Measurements from ENCODE around the gene UIMC1.
A peak's percentile ranks its signal among the peaks of the same experiment; 100 is the strongest.
"Not testable (repeated sequence)": the region's sequence is repeated elsewhere in the genome, so short reads cannot be mapped to it uniquely, and the experiment has no call there.

The UIMC1 gene

DNA sequence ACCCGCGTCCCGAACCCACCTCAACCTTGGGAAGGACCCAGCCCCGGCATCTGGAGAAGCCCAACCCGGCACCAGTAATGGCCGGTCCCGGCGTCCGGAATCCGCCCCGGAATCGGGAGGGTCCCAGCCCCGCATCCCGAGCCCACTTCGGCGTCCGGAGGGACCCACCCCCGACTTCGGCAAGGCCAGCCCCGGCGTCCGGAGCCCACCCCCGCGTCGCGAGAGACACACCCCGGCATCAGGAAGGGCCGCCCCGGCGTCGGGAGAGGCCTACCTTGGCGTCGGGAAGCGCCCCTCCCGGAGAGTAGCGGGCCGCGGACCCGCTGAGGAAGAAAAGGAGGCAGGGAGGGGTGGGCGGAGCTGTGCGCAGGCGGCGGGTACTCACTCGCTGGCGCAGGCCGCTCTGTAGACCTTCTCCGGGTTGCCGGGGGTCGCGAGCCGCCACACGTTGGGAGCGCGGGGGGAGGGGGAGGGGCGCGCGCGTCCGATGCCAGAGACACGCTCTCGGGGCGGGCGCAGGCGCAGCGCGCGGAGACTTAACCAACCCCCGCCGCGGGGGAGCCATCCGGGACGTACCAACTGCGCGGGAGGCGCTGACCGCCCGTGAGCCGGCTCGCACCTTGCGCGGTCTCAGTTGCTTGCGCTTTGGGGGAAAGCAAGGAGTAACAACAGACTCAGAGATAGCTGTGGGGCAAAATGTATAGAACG is at the start of gene UIMC1:
TSS of gene UIMC1 (minus strand) at position 515 of the 708 bp plus-strand sequence. CDS start 24,164 bp downstream, outside the sequence.
- peak; percentile 65 for DNase-seq (ENCODE audit: low spot score)

DNA sequence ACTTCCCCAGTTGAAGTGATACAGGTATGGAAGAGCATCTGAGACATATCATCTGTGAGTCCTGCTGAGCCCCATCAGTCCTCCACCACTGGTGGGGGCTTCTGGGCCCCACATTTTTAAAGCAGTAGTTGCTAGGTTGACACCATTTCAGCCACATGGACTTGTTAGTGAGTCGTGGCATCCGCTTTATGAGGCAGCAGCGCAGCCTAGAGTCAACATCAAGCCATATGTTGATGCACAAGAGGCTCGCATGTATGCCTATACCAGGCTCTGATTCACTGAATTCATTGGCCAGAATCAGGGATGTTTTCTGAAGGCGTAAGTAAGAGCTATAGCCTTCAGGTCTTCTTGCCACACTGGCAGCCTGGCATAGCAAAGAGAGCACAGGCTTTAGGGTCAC is 42.7 kb upstream of the UIMC1 start:
- DNase-seq (ENCODE audit: low spot score), result no peak

DNA sequence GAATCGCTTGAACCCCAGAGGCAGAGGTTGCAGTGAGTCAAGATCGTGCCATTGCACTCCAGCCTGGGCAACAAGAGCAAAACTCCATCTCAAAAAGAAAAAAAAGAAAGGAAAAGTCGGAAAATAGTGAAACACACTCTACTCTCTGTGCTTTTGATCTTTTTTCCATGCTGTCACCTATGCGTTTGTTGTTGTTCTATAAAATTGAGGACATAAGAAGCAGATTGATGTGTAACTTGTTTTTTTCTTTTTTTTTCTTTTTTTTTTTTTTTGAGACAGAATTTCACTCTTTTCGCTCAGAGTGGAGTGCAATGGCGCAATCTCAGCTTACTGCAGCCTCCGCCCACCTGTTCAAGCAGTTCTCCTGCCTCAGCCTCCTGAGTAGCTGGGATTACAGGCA is 42.0 kb upstream of the UIMC1 start:
- DNase-seq (ENCODE audit: low spot score), result not testable (repeated sequence)

DNA sequence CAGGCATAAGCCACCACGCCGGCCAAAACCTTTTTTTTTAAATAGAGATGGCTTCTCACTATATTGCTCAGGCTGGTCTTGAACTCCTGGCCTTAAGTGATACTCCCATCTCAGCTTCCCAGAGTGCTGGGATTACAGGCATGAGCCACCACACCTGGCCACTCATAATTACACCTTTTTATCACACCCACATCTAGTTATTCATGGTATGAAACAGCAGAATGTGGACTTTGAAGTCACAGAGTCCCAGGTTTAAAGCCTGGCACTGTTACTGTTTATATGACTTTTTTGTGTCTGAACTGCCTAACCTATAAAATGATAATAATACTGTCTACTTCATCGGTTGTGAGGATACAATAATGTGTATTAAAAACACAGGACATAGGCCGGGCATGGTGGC is 39.1 kb upstream of the UIMC1 start:
- no peak for DNase-seq (ENCODE audit: low spot score)

DNA sequence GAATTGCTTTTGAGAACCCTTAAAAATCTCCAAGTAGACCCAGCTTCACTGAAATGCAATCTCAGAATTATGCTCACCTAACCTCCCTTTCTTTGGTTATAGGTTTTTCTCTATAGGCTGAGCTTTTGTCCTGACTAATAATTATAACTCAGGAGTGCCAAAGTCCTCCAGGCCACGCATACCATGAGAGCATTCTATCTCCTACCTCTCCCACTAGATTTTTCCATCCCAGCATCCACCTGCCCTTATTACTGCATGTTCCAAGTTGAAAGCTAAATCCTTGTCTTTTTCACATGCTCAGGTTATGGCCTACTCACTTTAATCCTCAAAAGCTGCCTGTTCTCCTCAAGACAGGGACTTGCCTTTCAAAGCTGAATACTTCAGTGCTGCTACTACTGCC is 38.1 kb upstream of the UIMC1 start:
- DNase-seq (ENCODE audit: low spot score), result no peak

DNA sequence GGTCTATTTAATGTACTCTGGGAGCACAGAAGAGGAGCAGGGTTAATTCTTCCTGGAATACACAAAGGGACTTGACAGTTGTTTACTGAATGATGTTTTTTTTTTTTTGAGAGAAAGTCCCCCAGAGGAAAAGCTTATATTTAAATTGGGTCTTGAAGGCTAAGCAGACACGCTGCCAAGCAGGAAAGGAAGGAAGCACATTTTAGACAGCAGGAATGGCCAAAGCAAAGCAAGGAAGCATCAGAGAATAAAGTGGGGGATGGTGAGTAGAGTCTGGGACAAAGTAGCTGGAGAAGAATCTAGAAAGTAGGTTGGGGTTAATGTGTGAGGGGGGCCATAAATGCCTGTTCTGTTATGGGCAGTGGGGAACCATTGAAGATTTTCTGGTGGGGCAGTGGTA is 37.4 kb upstream of the UIMC1 start:
- DNase-seq (ENCODE audit: low spot score), result no peak

DNA sequence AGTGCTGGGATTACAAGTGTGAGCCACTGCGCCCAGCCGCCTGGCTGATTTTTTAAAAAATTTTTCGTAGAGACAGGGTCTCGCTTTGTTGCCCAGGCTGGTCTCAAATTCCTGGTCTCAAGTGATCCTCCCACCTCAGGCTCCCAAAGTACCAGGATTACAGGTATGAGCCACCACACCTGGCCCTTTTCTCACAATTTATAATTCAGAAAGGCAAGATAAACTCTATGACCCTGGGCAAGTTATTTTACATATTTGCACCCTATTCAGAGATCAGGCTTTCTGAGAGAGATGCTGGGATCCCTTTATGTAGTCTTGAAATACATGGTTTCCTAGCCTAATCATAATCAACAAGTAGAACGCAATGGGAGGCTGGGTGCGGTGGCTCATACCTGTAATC is 36.5 kb upstream of the UIMC1 start:
- DNase-seq (ENCODE audit: low spot score), result no peak

DNA sequence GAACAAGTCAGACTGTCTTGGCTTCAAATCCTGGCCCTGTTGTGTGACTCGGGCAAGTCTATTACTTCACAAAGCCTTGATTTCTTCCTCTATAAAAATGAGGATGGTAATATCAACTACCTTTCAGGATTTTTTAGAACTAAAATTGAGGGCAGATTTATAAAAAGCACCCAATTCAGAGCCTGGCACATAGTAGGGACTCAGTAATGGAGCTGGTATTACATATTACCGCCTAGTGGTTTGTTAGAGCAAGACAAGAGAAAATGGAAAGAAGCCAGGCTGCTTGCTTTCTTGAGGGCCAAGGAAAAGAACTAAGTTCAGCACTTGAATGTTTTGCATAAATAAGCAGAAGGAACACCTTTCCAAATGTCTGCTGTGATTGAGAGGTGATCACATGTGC is 35.4 kb upstream of the UIMC1 start:
- DNase-seq (ENCODE audit: low spot score), result no peak

DNA sequence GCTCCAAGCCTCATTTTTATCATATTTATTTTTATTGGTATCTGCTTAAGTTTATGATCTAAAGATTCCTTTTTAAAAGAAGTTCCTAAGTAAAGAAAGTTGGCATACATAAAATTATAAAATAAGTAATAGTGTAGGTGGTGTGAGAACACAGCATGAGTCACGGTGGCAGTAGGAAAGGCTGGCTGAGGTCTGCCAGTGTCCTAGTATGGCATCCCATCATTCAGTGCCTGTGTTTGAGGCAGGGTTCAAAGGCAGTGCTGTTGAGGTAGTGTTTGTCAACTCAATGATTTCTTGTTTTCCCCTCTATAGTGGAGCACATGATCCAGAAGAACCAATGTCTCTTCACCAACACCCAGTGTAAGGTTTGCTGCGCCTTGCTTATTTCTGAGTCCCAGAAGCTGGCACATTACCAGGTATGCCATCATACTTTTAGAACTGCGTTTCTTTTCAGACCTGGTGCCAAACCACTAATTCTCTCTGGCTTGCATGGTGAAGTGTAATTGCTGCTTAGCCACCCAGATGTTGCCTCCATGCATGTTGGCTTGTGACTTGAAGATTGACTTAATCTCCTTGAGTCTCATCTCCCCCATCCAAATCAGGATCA is 34.3 kb upstream of the UIMC1 start:
- no peak for DNase-seq (ENCODE audit: low spot score)

DNA sequence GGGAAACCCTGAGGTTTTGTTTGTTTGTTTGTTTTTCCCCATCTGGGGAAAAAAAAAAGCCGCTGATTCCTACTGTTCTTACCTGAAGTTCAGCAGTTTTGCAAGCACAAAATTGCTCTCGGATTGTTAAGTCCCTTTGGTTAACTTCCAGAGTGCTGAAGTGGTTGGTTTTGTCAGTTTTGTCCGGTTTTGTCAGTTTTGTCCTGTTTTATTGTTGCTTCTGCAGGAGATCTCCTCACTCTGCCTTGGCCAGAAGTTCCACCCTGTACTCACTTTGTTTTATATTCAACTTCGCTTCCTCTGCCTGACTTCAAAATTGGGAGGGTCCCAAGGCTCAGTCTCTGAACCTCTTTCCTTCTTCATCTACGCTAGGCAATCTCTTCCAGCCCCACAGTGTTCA is 30.3 kb upstream of the UIMC1 start:
- DNase-seq (ENCODE audit: low spot score), result no peak

DNA sequence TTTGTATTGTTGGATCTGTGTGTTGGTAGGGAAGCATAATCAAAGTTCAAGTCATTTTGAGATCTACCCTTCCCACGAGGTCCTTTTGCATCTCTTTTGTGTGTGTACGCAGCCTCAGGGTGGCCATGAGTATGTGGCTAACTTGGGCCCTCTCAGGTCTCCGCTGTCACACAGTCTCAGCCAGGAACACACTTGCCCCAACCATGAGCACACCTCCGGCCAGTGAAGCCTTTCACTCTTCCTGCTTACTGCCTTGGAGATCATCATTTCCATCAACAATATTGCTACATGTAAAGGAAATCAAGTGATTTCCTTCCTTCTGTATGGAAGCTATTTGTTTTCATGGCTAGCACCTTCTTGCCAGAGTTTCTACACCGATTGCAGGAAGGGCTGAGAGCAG is 29.9 kb upstream of the UIMC1 start:
- no peak for DNase-seq (ENCODE audit: low spot score)

DNA sequence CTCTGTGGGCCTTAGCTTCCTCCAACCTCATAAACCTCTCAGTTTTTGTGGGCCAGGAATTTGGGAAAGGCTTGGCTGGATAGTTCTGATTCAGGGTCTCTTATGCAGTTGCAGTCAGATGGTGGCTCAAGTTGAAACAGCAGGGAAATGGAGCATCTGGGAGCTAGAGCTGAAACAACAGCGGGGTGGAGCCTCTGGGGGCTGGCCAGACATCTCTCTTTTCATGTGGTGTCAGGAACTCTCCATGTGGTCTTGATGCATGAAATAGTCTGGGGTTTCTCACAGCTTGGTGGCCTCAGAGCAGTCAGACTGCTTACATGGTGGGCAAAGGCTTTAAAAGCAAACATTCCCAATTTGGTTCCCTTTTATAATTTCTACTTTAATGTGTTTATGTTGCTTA is 29.4 kb upstream of the UIMC1 start:
- no peak for DNase-seq (ENCODE audit: low spot score)

DNA sequence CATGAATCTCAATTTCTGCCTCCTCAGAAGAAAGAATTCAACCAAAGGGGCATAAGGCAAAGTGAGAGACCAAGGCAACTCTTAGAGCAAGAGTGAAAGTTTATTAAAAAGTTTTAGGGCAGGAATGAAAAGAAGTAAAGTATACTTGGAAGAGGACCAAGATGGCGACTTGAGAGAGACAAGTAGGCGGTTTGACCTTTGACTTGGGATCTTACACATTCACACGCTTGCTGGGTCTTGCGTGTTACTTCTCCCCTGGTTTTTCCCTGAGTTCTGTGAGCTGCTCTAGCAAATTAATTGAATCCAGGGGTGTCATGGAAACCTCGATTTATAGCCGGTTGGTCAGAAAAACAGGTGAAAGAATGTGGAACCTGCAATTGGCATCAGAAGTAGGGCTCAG is 22.9 kb upstream of the UIMC1 start:
- DNase-seq (ENCODE audit: low spot score), result no peak

DNA sequence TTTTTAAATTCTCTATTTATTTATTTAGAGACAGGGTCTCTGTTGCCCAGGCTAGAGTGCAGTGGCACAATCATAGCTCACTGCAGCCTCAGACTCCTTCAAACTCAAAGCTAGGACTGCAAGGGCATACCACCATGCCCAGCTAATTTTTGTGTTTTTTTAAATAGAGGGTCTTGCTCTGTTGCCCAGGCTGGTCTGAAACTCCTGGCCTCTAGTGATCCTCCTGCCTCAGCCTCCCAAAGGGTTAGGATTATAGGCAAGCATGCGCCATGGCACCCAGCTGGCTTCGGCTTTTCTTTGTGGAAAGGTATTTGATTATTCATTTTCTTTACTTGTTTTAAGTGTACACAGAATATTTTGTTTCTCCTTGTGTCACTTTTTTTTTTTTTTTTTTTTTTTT is 21.1 kb upstream of the UIMC1 start:
- DNase-seq (ENCODE audit: low spot score), result no peak

DNA sequence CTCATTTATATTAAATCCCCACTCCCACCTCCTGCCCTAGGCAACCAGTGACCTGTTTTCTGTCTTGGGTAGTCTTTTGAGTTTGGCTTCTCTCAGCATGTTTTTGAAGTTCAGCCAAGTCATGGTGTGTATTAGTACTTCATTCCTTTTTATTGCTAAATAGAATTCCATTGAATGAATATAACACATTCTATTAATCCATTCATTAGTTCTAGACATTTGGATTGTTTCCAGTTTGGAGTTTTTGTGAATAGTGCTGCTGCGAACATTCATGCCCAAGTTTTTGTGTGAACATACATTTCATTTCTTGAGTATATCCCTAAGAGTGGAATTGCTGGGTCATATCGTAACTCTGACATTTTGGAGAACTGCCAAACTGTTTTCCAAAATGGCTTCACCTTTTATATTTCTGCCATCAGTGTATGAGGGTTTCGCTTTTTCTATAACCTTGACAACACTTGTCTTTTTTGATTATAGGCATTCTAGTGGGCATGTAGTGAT is 18.6 kb upstream of the UIMC1 start:
- DNase-seq (ENCODE audit: low spot score), result no peak

DNA sequence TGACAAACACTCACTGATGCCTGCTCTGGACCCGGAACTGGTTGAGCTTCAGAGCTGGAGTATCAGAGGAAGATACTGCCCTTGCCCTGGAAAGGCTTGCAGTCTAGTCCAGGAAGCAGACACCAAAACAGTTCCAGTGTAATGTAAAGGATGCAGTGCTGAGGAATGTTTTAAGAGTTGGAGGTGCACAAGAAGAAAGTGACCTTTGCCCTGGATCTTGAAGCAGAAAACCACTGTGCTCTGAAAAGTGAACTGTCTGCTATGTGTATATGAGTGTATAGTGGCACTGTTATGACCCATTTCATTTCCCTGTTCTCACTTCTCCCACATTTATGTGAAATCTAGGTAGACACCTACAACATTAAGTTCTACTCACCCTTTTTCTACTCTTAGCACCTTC is 18.0 kb upstream of the UIMC1 start:
- no peak for DNase-seq (ENCODE audit: low spot score)

DNA sequence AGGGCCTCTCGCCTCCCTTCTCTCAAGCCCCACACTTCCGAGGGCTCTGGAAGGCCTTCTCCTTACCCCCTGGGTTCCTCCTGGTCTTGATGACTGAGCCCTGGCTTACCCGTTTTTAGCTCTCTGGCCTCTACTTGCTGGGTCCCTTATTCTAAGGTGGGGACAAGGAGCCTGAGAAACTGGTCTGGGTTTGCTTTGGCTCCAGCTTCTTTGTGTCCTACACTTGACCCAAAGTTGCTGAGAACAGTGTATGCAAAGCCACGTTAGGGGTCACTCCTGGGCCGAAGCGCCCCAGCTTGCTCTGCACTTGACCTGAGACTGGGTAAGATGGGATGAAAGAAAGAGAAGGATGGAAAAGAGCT is 16.7 kb upstream of the UIMC1 start:
- DNase-seq (ENCODE audit: low spot score), result no peak

DNA sequence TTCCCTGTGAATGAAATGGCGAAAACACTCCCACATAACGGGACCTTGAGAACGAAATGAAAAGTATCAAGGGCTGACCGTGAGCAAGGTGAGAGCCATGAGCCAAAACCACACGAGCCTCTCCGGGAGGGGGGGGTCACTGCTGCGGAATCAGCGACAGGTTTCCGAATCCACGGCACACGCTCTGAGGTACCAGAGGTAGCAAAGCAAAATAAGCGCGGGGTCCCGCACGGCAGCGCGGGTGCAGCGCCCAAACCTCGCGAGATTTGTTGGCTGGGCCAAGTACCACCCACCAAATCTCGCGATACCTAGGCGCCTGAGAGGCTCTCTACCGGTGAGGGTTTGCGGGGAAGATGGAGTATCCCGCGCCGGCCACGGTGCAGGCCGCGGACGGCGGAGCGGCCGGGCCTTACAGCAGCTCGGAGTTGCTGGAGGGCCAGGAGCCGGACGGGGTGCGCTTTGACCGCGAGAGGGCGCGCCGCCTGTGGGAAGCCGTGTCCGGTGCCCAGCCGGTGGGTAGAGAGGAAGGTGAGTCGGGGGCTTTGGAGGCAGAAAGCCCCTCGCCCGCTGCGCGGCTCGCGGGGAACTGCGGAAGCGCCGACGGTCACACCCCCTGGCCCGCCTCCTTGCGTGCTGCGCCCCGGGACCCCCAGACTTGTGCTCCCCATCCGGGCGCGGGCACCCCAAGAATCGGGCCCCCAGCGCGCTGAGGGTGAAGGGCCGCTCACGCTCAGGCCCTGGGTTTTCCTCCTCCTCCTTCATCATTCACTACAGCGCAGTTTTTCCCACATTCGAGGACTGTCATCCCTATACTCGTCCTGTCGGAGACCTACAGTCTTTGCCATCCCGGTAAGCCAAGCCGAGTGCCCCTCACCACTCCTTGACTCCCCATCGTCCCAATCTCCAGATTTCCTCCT is 16.1 kb upstream of the UIMC1 start, which contains the start of gene ZNF346:
TSS of gene ZNF346 (plus strand) at position 311 of the 917 bp plus-strand sequence. CDS start at position 354, 43 bp downstream.
- DNase-seq (ENCODE audit: low spot score), result peak; percentile 97

DNA sequence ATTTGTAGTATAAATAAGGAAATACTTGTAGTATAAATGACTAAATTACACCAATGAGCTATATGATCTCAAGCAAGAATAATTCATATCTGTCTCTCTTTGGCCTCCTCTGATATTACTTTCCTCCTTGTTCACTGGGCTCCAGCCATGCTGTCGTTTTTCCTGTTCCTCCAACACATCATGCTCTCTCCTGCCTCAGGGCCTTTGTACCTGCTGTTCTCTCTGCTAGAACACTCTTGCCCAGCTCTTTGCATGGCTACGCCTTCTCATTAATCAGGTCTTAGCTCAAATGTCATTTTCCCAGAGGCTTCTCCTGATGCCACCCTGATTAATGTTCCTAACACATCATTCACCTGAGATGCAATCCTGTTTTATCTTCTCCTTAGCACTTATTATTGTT is 13.5 kb upstream of the UIMC1 start:
- no peak for DNase-seq (ENCODE audit: low spot score)

DNA sequence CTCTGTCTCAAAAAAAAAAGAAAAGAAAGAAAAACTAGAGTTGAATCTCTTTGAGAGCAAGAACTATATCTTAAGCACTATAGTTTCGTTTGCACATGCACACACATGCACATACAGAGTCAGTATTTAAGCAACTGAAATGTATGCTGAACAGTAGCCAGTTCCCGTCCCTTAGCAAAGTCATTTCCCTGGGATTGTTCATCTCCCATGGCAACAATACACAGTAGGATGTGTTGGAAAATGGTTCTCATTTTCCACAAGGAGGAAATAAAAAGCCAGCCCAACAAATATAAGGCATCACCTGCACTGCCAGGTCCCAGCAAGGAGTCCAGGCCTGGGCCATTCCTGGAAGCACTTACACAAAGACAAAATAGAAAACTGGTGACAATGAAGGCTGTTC is 11.8 kb upstream of the UIMC1 start:
- DNase-seq (ENCODE audit: low spot score), result no peak

DNA sequence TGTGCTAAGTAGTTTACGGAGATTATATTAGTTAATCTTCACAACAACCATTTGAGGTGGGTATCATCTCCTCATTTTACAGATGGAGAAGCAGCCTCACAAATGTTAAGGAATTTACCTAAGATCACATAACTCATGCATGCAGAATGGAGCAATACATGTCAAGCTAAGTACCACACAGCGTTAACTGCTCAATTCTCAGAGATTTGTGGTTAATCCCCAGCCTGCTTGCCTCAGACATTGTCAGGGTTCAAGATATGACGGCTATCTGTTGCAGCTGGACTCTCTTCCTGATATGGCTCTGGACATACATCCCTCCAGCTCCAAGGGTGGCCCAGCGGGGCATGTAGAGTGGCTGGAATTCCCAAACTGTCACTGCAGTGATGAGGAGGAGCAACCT is 8.6 kb upstream of the UIMC1 start:
- no peak for DNase-seq (ENCODE audit: low spot score)

DNA sequence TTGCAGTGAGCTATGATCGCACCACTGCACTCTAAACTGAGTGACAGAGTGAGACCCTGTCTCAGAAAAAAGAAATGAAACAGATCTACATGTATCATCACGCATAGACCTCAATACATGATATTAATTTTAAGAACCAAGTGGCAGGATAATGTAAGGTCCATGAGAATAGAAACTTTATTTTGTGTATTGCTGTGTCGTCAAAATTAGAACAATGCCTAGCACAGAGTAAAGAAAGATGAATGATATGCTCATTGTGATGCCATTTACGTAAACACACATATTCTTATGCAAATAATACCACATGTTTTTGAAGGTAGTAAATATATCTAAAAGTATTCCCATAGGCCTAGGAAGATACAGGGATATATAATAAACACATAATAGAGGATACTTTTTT is 3.6 kb upstream of the UIMC1 start:
- DNase-seq (ENCODE audit: low spot score), result no peak

DNA sequence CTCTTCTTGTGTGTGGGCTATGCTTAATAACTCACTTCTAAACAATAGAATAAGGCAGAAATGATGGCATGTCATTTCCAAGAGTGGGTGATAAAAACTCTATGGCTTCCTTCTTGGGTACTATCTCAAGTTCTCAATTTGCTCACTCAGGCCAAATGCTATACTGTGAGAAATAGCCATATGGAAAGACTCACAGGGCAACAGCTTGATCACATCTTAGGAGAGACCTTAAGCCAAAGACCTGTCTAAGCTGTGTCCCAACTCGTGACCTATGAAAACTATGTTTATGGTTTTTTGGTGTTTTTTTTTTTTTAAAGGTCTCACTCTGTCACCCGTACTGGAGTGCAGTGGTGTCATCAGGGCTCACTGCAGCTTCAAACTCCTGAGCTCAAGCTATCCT is 2.1 kb upstream of the UIMC1 start:
- no peak for DNase-seq (ENCODE audit: low spot score)

All from COLO829 (cell line).